SK-N-SH (cell line): ENCODE results near the gene ZMIZ2. TPM values are rescaled to one million over a fixed set of nuclear protein-coding genes. Genes with fewer than 3 reads are reported as not detected.
A peak's percentile ranks its signal among the peaks of the same experiment; 100 is the strongest.

ENCODE experiments used
- CTCF ChIA-PET: fragments of 300-600, 350-600 bp; formaldehyde crosslinking; extraction: SDS; loops from one replicate; lab custom pipeline; 2021; lab: Yijun Ruan, JAX
- POLR2A ChIA-PET: fragments of 350-600 bp; sonication (Branson Sonifier 250); formaldehyde crosslinking; extraction: SDS; loops from one replicate; lab custom pipeline; 2020; ENCODE audit warnings: antibody characterized with exemption, inconsistent platforms; lab: Yijun Ruan, JAX
- DNase-seq: peaks from one replicate; pipeline ENCODE4 v3.0.0; 2012
- H2AFZ ChIP-seq: fragments of 200-600 bp; sonication (generic); 2 replicates; pipeline ENCODE4 v1.8.1; 2016; ENCODE audit warnings: antibody characterized with exemption, mild to moderate bottlenecking, low read depth
- H3F3A ChIP-seq: fragments of 200-600 bp; sonication (generic); replicated peaks from 2 replicates; pipeline ENCODE3; 2016; ENCODE audit warnings: antibody characterized with exemption, mild to moderate bottlenecking; ENCODE audit not compliant: insufficient read depth
- H3K27ac ChIP-seq, 2 experiments: fragments of 200-500 bp in 1 of 2; fragments of 200-600 bp in 1 of 2; sonication (Bioruptor generic) in 1 of 2; sonication (generic), shearing (Covaris generic) in 1 of 2; 2 replicates each; pipeline versions ENCODE4 v1.5.1 to v1.6.1; 2014 to 2016; ENCODE audit warnings: low read depth in 2 of 2, inconsistent platforms in 1 of 2, low read length in 1 of 2, mild to moderate bottlenecking in 1 of 2, mixed read lengths in 1 of 2
- H3K27me3 ChIP-seq: fragments of 200-600 bp; sonication (generic), shearing (Covaris generic); 2 replicates; pipeline ENCODE4 v1.6.1; 2016; ENCODE audit warnings: mixed run types; ENCODE audit not compliant: insufficient read depth
- H3K36me3 ChIP-seq, 2 experiments: fragments of 200-500 bp in 1 of 2; fragments of 200-600 bp in 1 of 2; sonication (Bioruptor generic) in 1 of 2; sonication (generic) in 1 of 2; replicated peaks in 1 of 2; 2 replicates each; pipeline versions ENCODE3 to v1.5.1; 2014 to 2016; ENCODE audit warnings: low read length in 1 of 2, mild to moderate bottlenecking in 1 of 2; ENCODE audit not compliant: insufficient read depth in 2 of 2, control insufficient read depth in 1 of 2
- H3K4me1 ChIP-seq, 2 experiments: fragments of 200-500 bp in 1 of 2; fragments of 200-600 bp in 1 of 2; sonication (Bioruptor generic) in 1 of 2; sonication (generic), shearing (Covaris generic) in 1 of 2; 2 replicates each; pipeline versions ENCODE4 v1.5.1 to v1.6.1; 2014 to 2016; ENCODE audit warnings: low read depth in 1 of 2, low read length in 1 of 2, mixed run types in 1 of 2; ENCODE audit not compliant: insufficient read depth in 2 of 2, control insufficient read depth in 1 of 2
- H3K4me2 ChIP-seq: fragments of 200-600 bp; sonication (generic), shearing (Covaris generic); 2 replicates; pipeline ENCODE4 v1.6.1; 2017; ENCODE audit warnings: mixed run types
- H3K4me3 ChIP-seq, 2 experiments: fragments of 200-500 bp in 1 of 2; fragments of 200-600 bp in 1 of 2; sonication (Bioruptor generic) in 1 of 2; sonication (generic), shearing (Covaris generic) in 1 of 2; 2 replicates each; pipeline versions ENCODE4 v1.5.1 to v1.8.1; 2014 to 2016; ENCODE audit warnings: low read depth in 2 of 2, inconsistent platforms in 1 of 2, low read length in 1 of 2, mild to moderate bottlenecking in 1 of 2, mixed read lengths in 1 of 2, moderate library complexity in 1 of 2
- H3K79me2 ChIP-seq: fragments of 200-600 bp; sonication (generic); 2 replicates; pipeline ENCODE4 v1.8.1; 2017; ENCODE audit warnings: mild to moderate bottlenecking; ENCODE audit not compliant: insufficient read depth
- H3K9ac ChIP-seq: fragments of 200-600 bp; sonication (generic); 2 replicates; pipeline ENCODE4 v1.6.1; 2017; ENCODE audit warnings: mixed run types
- H3K9me2 ChIP-seq: fragments of 200-600 bp; sonication (generic); 2 replicates; pipeline ENCODE4 v1.6.1; 2017; ENCODE audit warnings: mixed run types
- H3K9me3 ChIP-seq: fragments of 200-600 bp; sonication (generic); 2 replicates; pipeline ENCODE4 v1.6.1; 2017; ENCODE audit warnings: mixed run types, mild to moderate bottlenecking, moderate library complexity
- H4K20me1 ChIP-seq: fragments of 200-600 bp; sonication (generic); 2 replicates; pipeline ENCODE4 v1.6.1; 2017; ENCODE audit warnings: mild to moderate bottlenecking, mixed run types; ENCODE audit not compliant: insufficient read depth
- CHD2 ChIP-seq: fragments of 150-350 bp; IDR thresholded peaks from 2 replicates; pipeline ENCODE4 v1.6.1; 2018; ENCODE audit warnings: low read length; ENCODE audit not compliant: partially characterized antibody
- ELF1 ChIP-seq: IDR thresholded peaks from 2 replicates; pipeline ENCODE4 v1.4.0; 2012
- EP300 ChIP-seq, 2 experiments: IDR thresholded peaks; 2 replicates each; pipeline versions ENCODE4 v1.4.0 to v1.6.1; 2012; ENCODE audit warnings: borderline replicate concordance in 1 of 2, low read depth in 1 of 2, low read length in 1 of 2
- FOXJ3 ChIP-seq: sonication (generic); formaldehyde crosslinking; IDR thresholded peaks from 2 replicates; pipeline ENCODE4 v1.5.1; 2020; ENCODE audit warnings: mild to moderate bottlenecking, missing genetic modification reagents
- FOXM1 ChIP-seq: IDR thresholded peaks from 2 replicates; pipeline ENCODE4 v1.4.0; 2012; ENCODE audit warnings: low read depth, mild to moderate bottlenecking
- GABPA ChIP-seq: IDR thresholded peaks from 2 replicates; pipeline ENCODE4 v1.4.0; 2012; ENCODE audit warnings: low read depth, mild to moderate bottlenecking
- GATA2 ChIP-seq: sonication (generic); formaldehyde crosslinking; IDR thresholded peaks from 2 replicates; pipeline ENCODE4 v1.5.0; 2020; ENCODE audit warnings: mild to moderate bottlenecking, missing genetic modification reagents
- IRF3 ChIP-seq: fragments of 150-350 bp; IDR thresholded peaks from 2 replicates; pipeline ENCODE4 v1.6.1; 2016; ENCODE audit warnings: mild to moderate bottlenecking, low read depth, low read length
- JUND ChIP-seq: IDR thresholded peaks from 2 replicates; pipeline ENCODE4 v1.4.0; 2012
- MAX ChIP-seq: IDR thresholded peaks from 2 replicates; pipeline ENCODE4 v1.4.0; 2012; ENCODE audit warnings: low read depth
- MXI1 ChIP-seq: IDR thresholded peaks from 2 replicates; pipeline ENCODE4 v1.6.1; 2012; ENCODE audit warnings: mild to moderate bottlenecking, low read depth, low read length, improper control_type of control experiment
- NFIC ChIP-seq: IDR thresholded peaks from 2 replicates; pipeline ENCODE4 v1.4.0; 2012; ENCODE audit warnings: borderline replicate concordance
- NRF1 ChIP-seq: IDR thresholded peaks from 2 replicates; pipeline ENCODE4 v1.6.1; 2012; ENCODE audit warnings: low read depth, mild to moderate bottlenecking, low read length
- PBX3 ChIP-seq: IDR thresholded peaks from 2 replicates; pipeline ENCODE4; 2012
- POLR2AphosphoS5 ChIP-seq: IDR thresholded peaks from 2 replicates; pipeline ENCODE4 v1.6.1; 2012; ENCODE audit warnings: low read depth, low read length
- RAD21 ChIP-seq: IDR thresholded peaks from 2 replicates; pipeline ENCODE4 v1.6.1; 2012; ENCODE audit warnings: mild to moderate bottlenecking, low read length
- RCOR1 ChIP-seq: fragments of 150-350 bp; IDR thresholded peaks from 2 replicates; pipeline ENCODE4 v1.6.1; 2017; ENCODE audit warnings: antibody characterized with exemption, low read length
- RXRA ChIP-seq: IDR thresholded peaks from 2 replicates; pipeline ENCODE4 v1.4.0; 2012; ENCODE audit warnings: low read depth, mild to moderate bottlenecking, borderline replicate concordance
- SMC3 ChIP-seq: IDR thresholded peaks from 2 replicates; pipeline ENCODE4 v1.6.1; 2012; ENCODE audit warnings: low read depth, low read length, improper control_type of control experiment
- TAF1 ChIP-seq: IDR thresholded peaks from 2 replicates; pipeline ENCODE4 v1.6.1; 2012; ENCODE audit warnings: low read depth, mild to moderate bottlenecking, low read length, moderate library complexity, borderline replicate concordance
- TCF12 ChIP-seq: IDR thresholded peaks from 2 replicates; pipeline ENCODE4 v1.4.0; 2012
- TEAD4 ChIP-seq: IDR thresholded peaks from 2 replicates; pipeline ENCODE4 v1.4.0; 2012; ENCODE audit warnings: mild to moderate bottlenecking, borderline replicate concordance; ENCODE audit not compliant: insufficient read depth
- USF1 ChIP-seq: IDR thresholded peaks from 2 replicates; pipeline ENCODE4 v1.4.0; 2012; ENCODE audit warnings: low read depth, borderline replicate concordance
- USF2 ChIP-seq: fragments of 150-350 bp; IDR thresholded peaks from 2 replicates; pipeline ENCODE4 v1.6.1; 2017; ENCODE audit warnings: antibody characterized with exemption, low read length, low read depth, borderline replicate concordance
- YY1 ChIP-seq: IDR thresholded peaks from 2 replicates; pipeline ENCODE4 v1.4.0; 2012; ENCODE audit warnings: low read depth, mild to moderate bottlenecking
- ZBTB33 ChIP-seq: IDR thresholded peaks from 2 replicates; pipeline ENCODE4 v1.4.0; 2012; ENCODE audit warnings: low read depth, borderline replicate concordance
- WGBS: methylation state at CpG from one replicate; pipeline ENCODE4 v1.1.6; 2017; ENCODE audit warnings: low lambda C conversion rate; 5-methylcytosine and 5-hydroxymethylcytosine counted together
- polyA plus RNA-seq, 3 experiments: library from polyadenylated mRNA; depleted of rRNA; stranded (reverse); fragments of >200 nt; gene quantifications; 2 replicates each; pipeline ENCODE4 v1.2.3, GENCODE V29; 2012

The ZMIZ2 gene
- polyA plus RNA-seq (2012; rRNA removed) = 17.8 and 18.1 TPM in 2 replicates
- 4.0 and 7.0 TPM in 2 replicates for polyA plus RNA-seq (2012; cell fraction: cytosol; rRNA removed)
- polyA plus RNA-seq (2012; cell fraction: nucleus; rRNA removed) = 116 and 138 TPM in 2 replicates

- Histone ChIP-seq H3K27me3 (no peaks in the 10 kb centered on the region), H3K9ac (peak within 1 kb of the TSS; percentile 86), H3K36me3 (peaks cover 3 to 13% of the 10 kb centered on the region in 2 experiments), H3K4me2 (peak within 1 kb of the TSS; percentile 93), H3K9me3 (no peaks in the 10 kb centered on the region), H4K20me1 (peaks cover 28% of the 10 kb centered on the region), H3K4me3 (peak within 1 kb of the TSS; percentile 79 to 87), H3F3A (no peaks in the 10 kb centered on the region), H3K27ac (peak within 1 kb of the TSS; percentile 76 to 90), H2AFZ (peak within 1 kb of the TSS; percentile 97), H3K4me1 (peaks cover 5 to 24% of the 10 kb centered on the region in 2 experiments; a peak in 3 of 4 replicates), H3K9me2 (no peaks in the 10 kb centered on the region), H3K79me2 (peaks cover 45% of the 10 kb centered on the region)
- WGBS = 4% methylated on average over 36 of the region's 92 CpGs
- CTCF ChIA-PET = interaction anchor here (0.6 to 1.4 kb wide), 5 partner anchors 22 to 388 kb away, joined by 3 to 4 read pairs (median 3); no protein-coding TSS in a partner anchor
- DNase-seq = peak; percentile 100
- POLR2A ChIA-PET = no interaction called here
- TF ChIP-seq TEAD4 = no peak
- no peak for TF ChIP-seq SMC3
- TF ChIP-seq FOXM1 = no peak
- no peak; the same call in 1 of the 2 replicates for TF ChIP-seq RAD21
- no peak for TF ChIP-seq ZBTB33
- TF ChIP-seq POLR2AphosphoS5 = peak; percentile 73
- no peak for TF ChIP-seq GATA2 (CRISPR knock-in tag)
- no peak for TF ChIP-seq RXRA
- 0 out of 4 replicates have a peak, but pooled peaks of 1 of the 2 experiments have one; percentile 14 for TF ChIP-seq EP300 (IDR thresholded peaks at IDR 0.05; ENCODE audit: borderline replicate concordance in 1 of 2, low read depth in 1 of 2, low read length in 1 of 2)
- TF ChIP-seq JUND = no peak
- TF ChIP-seq TCF12 = no peak
- no peak for TF ChIP-seq RCOR1
- no peak for TF ChIP-seq YY1
- no peak for TF ChIP-seq GABPA
- no peak for TF ChIP-seq MAX
- TF ChIP-seq CHD2 = peak; percentile 9
- no peak for TF ChIP-seq USF1
- TF ChIP-seq PBX3 = no peak
- peak; percentile 42; the same call in 1 of the 2 replicates for TF ChIP-seq TAF1
- no peak for TF ChIP-seq NFIC
- no peak for TF ChIP-seq FOXJ3 (CRISPR knock-in tag)
- no peak for TF ChIP-seq IRF3
- no peak for TF ChIP-seq MXI1
- TF ChIP-seq ELF1 = peak; percentile 30; the same call in 1 of the 2 replicates
- no peak; the same call in 1 of the 2 replicates for TF ChIP-seq NRF1
- no peak for TF ChIP-seq USF2
These were observed at the start of gene ZMIZ2 for GRCh38 chr7:44748045-44748947. Gene ZMIZ2 (plus strand): TSS chr7:44748847. CDS start chr7:44756250, 7,403 bp downstream.
